GM19452 (cell line): ENCODE data around the gene BPIFB3.
"Not testable (repeated sequence)": the region's sequence is repeated elsewhere in the genome, so short reads cannot be mapped to it uniquely, and the experiment has no call there.

Source experiments
- ATAC-seq: cut with Tn5 transposase; IDR thresholded peaks from one replicate; pipeline ENCODE4 v1.9.1; 2021; ENCODE audit not compliant: unreplicated experiment

The BPIFB3 gene

DNA sequence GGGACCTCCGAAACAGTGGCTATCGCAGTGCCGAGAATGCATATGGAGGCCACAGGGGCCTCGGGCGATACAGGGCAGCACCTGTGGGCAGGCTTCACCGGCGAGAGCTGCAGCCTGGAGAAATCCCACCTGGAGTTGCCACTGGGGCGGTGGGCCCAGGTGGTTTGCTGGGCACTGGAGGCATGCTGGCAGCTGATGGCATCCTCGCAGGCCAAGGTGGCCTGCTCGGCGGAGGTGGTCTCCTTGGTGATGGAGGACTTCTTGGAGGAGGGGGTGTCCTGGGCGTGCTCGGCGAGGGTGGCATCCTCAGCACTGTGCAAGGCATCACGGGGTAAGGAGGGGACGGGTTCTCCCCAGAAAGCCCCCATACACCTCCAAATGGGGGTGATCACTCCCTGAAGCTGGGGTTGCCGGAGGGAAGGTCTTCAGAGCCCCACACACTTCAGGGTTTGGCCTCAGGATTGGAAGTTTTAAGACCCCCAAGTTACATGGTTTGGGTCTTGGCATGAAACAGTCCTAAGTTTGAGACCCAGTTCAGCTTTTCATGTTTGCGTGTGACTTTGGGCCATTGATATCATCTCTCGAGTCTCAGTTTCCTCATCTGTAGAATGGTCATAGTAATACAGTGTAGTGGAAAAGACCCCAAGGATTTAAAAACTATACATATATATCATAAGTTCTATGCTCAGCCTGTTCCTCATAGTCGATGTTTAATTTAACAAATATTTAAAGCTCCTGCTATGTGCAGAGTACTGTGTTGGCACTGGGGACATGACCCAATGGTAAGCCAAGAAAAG lies 30.0 kb downstream of the BPIFB3 start:
- no peak for ATAC-seq

DNA sequence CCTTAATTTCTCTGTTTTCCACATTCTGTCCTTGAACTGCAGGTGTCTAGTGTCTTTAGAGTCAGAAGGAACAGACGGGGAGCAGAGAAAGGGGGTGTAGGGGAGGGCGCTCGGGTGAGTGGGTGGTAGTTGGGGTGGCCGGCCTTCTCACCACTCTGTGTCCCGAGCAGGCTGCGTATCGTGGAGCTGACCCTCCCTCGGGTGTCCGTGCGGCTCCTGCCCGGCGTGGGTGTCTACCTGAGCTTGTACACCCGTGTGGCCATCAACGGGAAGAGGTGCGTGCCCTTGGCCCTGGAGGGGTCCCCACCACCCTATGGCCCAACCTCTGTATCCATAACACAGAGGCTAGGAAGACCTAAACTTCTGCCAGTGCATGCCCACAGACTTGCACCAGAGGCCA lies 31.0 kb downstream of the BPIFB3 start:
- no peak for ATAC-seq

- no peak for ATAC-seq
These were observed 32.5 kb downstream of the BPIFB3 start for GRCh38 chr20:33086052-33086722.

DNA sequence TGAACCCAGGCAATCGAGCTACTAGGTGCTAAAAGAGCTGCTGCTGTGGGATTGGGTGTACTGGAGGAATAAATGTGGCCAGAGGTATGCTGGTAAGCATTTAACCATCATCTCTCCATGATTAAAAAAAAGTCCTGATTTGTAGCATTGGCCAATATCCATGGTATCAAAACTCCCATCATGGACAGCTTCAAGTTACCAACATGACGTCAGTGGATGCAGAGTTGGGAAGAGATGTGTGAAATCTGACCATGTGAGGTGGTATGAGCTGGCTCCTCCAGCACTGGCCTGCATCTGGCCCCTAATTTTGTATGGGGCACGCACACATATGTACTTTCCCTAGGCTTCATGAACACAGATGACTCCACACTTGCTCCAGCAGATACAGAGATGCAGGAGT lies 37.4 kb downstream of the BPIFB3 start:
- ATAC-seq: no peak

- ATAC-seq: no peak
These were observed 38.0 kb downstream of the BPIFB3 start for GRCh38 chr20:33091693-33092092.

GRCh38 chr20:33092361-33092760 lies 38.7 kb downstream of the BPIFB3 start:
- ATAC-seq: no peak

- no peak for ATAC-seq
These were observed 39.4 kb downstream of the BPIFB3 start for GRCh38 chr20:33093074-33093473.

GRCh38 chr20:33093582-33093981 lies 39.9 kb downstream of the BPIFB3 start:
- ATAC-seq: no peak

DNA sequence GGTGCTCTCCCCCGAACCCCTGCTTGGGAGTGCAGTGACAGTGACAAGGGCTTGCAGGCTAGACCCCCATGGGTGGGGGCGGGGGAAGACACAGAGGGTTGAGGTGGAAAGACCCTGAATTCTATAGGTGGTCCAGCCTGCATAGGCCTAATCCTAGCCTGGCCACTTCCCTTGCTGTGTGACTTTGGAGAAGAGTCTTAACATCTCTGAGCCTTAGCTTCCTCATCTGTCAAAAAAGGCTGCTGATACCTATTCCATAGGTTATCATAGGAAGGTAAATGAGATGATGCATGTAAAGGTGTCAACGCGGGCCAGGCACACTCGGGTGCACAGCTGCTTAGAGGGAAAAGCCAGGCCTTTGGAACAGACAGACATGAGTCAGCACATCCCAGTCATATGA lies 41.5 kb downstream of the BPIFB3 start:
- no peak for ATAC-seq

GRCh38 chr20:33095902-33096584 lies 42.3 kb downstream of the BPIFB3 start:
- not testable (repeated sequence) for ATAC-seq

GRCh38 chr20:33097001-33097400 lies 43.3 kb downstream of the BPIFB3 start:
- no peak for ATAC-seq

GRCh38 chr20:33099843-33100538 lies 46.3 kb downstream of the BPIFB3 start:
- no peak for ATAC-seq

DNA sequence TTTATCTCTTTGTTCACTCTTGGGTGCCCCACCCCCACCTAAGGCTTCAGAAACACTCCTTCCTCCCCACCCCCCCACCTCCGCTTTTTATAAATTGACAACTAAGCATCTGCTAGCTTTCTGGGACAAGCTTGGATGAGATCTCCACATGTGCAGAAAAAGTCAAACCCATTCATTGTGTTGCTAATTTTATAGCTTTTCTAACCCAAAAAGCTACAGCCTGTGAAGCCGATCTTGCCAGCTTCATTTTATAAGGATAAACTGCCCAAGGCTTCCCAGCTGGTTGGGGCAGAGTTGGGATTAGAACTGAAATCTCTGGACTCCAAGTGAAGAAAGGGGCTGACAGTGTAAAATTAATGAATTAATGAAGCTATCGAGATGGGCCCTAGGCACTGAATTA lies 49.9 kb downstream of the BPIFB3 start:
- ATAC-seq: no peak

DNA sequence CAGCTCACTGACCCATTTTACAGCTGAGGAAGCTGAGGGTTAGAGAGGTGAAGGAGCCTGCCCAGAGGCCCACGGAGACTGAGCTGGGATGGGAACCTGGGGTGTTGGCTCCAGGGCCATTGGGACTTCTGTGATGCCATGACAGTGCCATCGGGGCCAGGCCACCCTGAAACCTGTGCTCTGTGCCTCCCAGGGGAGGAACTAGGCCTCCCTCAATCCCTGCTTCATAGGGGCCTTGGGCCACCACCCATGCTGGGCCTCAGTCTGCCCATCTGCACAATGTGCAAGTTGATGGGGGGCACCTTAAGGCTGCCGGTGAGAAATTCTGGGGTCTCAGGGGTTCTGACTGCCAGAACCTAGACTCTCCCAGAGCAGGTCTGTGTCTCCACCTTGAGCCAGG lies 50.6 kb downstream of the BPIFB3 start:
- no peak for ATAC-seq

GRCh38 chr20:33105316-33105924 lies 51.7 kb downstream of the BPIFB3 start:
- no peak for ATAC-seq

DNA sequence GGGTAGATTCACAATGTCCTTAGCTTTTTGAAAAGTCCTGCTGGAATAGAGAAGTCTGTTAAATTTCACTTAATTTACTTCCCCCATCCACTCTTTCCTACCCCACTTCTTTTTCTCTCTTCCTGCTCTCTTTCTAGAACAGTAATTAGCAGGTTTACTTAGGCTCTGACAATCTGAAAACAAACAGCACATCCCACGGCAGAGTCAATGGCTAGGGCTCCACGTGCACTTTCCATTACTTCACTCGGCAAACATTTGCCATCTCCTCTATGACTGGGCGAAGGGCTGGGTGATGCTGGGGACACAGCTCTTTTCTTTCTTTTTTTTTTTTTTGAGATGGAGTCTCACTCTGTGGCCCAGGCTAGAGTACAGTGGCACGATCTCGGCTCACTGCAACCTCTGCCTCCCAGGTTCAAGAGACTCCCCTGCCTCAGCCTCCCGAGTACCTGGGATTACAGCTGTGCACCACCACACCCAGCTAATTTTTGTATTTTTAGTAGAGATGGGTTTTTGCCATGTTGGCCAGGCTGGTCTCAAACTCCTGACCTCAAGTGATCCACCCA lies 52.4 kb downstream of the BPIFB3 start:
- ATAC-seq: not testable (repeated sequence)

DNA sequence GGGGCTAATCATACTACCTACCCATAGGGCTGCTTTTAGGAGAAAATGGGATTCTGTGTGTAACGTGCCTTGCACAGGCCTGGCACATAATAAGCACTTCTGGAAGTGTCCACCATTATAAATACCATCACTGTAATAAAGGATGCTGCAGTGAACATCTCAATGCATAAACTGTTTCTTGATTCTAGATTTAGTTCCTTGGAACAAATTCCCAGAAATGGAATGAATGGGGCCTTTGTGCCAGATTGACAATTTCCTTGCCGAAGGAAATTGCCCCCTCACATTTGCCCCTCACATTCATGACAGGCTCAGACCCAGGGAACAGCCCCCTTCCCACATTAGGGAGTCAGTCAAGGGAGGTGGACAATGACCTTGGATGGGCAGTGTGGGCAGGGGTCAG lies 55.0 kb downstream of the BPIFB3 start:
- no peak for ATAC-seq

DNA sequence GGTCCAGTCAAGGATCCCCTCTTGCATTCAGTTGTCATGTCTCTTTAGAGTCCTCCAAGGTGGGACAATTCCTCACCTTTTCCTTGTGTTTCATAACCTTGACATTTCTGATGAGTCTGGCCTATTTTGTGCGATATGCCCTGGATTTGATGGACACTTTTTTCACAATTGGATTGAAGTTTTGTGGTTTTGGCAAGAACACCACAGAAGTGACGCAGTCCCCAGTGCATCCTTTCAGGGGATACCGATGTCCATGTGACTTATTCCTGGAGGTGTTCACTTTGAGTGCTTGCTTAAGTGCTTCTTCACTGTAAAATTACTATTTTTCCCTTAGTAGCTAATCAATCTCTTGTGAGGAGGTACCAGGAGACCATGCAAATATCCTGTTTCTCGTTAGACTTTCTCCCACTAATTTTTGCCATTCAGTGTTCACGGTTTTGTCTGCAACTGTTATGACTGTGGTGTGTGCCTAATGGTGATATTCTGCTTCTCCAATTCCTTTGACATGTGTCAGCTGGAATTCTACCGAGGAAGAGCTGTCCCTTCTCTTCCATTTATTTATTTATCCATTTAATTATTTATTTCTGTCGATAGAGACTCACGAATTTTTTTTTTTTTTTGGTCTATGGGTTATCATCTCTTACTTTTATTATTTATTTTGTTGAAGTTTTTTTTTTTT lies 56.6 kb downstream of the BPIFB3 start:
- ATAC-seq: no peak

DNA sequence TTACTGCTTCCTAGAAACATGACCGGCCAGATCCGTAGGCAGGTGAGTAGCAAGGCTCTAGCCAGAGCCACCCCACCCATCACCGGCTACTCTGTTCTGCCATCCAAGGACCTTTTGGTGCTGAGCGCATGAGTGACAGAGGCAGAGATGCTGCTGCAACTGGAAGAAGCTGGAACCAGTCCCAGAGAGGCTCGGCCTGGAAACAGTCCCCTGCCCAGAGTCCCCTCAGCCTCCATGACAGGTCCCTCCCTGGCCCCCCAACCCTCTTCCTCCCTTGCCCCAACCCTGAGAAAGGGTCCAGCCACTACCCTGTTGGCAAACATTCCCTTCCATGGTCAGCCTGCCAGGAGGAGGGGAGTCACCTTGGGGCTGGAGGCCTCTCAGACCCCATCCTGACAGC lies 57.6 kb downstream of the BPIFB3 start:
- no peak for ATAC-seq
